ENCODE measurements around the gene PITPNC1.
"Not testable (repeated sequence)": the region's sequence is repeated elsewhere in the genome, so short reads cannot be mapped to it uniquely, and the experiment has no call there.

The PITPNC1 gene

GRCh38 chr17:67452681-67453554 is 75.8 kb downstream of the PITPNC1 start:
- no peak for DNase-seq (ENCODE audit: low read depth in 2 of 3, low spot score in 1 of 3)

- DNase-seq (ENCODE audit: low read depth in 2 of 3, low spot score in 1 of 3) = no peak
Measured at GRCh38 chr17:67456103-67456502, 79.0 kb downstream of the PITPNC1 start.

GRCh38 chr17:67456889-67457288 is 79.8 kb downstream of the PITPNC1 start:
- DNase-seq (ENCODE audit: low read depth in 2 of 3, low spot score in 1 of 3) = no peak

GRCh38 chr17:67458203-67458602 is 81.1 kb downstream of the PITPNC1 start:
- no peak for DNase-seq (ENCODE audit: low read depth in 2 of 3, low spot score in 1 of 3)

GRCh38 chr17:67459985-67460384 is 82.9 kb downstream of the PITPNC1 start:
- no peak for DNase-seq (ENCODE audit: low read depth in 2 of 3, low spot score in 1 of 3)

GRCh38 chr17:67461228-67461780 is 84.2 kb downstream of the PITPNC1 start:
- DNase-seq (ENCODE audit: low read depth in 2 of 3, low spot score in 1 of 3) = no peak

- DNase-seq (ENCODE audit: low read depth in 2 of 3, low spot score in 1 of 3) = no peak
Measured at GRCh38 chr17:67461876-67462275, 84.8 kb downstream of the PITPNC1 start.

GRCh38 chr17:67466251-67466796 is 89.2 kb downstream of the PITPNC1 start:
- no peak for DNase-seq (ENCODE audit: low read depth in 2 of 3, low spot score in 1 of 3)

- no peak for DNase-seq (ENCODE audit: low read depth in 2 of 3, low spot score in 1 of 3)
Measured at GRCh38 chr17:67467500-67468455, 90.7 kb downstream of the PITPNC1 start.

- DNase-seq (ENCODE audit: low read depth in 2 of 3, low spot score in 1 of 3) = peak in 1 of 3 donors; percentile 20
Measured at GRCh38 chr17:67469208-67469980, 92.3 kb downstream of the PITPNC1 start.

GRCh38 chr17:67470163-67470562 is 93.1 kb downstream of the PITPNC1 start:
- DNase-seq (ENCODE audit: low read depth in 2 of 3, low spot score in 1 of 3) = no peak

GRCh38 chr17:67471118-67471517 is 94.0 kb downstream of the PITPNC1 start:
- no peak for DNase-seq (ENCODE audit: low read depth in 2 of 3, low spot score in 1 of 3)

- DNase-seq (ENCODE audit: low read depth in 2 of 3, low spot score in 1 of 3) = not testable (repeated sequence)
Measured at GRCh38 chr17:67472606-67473005, 95.5 kb downstream of the PITPNC1 start.

GRCh38 chr17:67474081-67474661 is 97.1 kb downstream of the PITPNC1 start:
- no peak for DNase-seq (ENCODE audit: low read depth in 2 of 3, low spot score in 1 of 3)

- peak; percentile 72 to 83 (median 74) for DNase-seq (ENCODE audit: low read depth in 2 of 3, low spot score in 1 of 3)
Measured at GRCh38 chr17:67475161-67475937, 98.3 kb downstream of the PITPNC1 start.

- no peak for DNase-seq (ENCODE audit: low read depth in 2 of 3, low spot score in 1 of 3)
Measured at GRCh38 chr17:67476787-67477335, 99.8 kb downstream of the PITPNC1 start.

- peak; percentile 41 to 45 (median 44) for DNase-seq (ENCODE audit: low read depth in 2 of 3, low spot score in 1 of 3)
Measured at GRCh38 chr17:67477687-67478086, 100.6 kb downstream of the PITPNC1 start.

- no peak for DNase-seq (ENCODE audit: low read depth in 2 of 3, low spot score in 1 of 3)
Measured at GRCh38 chr17:67478401-67479041, 101.4 kb downstream of the PITPNC1 start.

Measured in stimulated activated CD4-positive, alpha-beta T cell treated with anti-CD3 and anti-CD28 coated beads, Interleukin-12 subunit alpha, Interleukin-12 subunit beta, amount 100 ng/mL, for 48 hours (primary cell).